GM18873 (cell line): Measurements from ENCODE around the gene POLK.
"Not testable (repeated sequence)": the region's sequence is repeated elsewhere in the genome, so short reads cannot be mapped to it uniquely, and the experiment has no call there.

Source experiments
- ATAC-seq: cut with Tn5 transposase; IDR thresholded peaks from one replicate; pipeline ENCODE4 v1.9.1; 2021; ENCODE audit warnings: mild to moderate bottlenecking, moderate library complexity, moderate number of reproducible peaks; ENCODE audit not compliant: unreplicated experiment, low FRiP score

POLK gene

DNA sequence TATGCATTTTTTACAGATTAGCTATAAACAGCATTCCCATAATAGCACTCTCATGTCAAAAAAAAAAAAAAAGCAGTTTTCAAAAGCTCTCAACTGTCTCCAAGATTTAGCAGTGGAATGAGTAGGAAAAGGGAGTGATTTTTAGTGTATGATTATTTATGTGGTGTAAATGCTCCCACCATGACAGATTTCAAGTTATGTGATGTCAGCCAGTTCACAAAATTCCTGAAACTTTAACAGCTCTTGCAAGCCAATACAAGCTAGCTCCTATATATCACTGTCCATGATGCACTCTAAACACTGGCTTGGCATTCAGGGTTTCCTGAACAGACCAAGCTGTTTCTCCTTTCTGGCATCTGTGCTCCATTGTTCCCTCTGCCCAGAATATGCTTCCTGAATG, 91.7 kb downstream of the POLK start:
- ATAC-seq, result no peak

DNA sequence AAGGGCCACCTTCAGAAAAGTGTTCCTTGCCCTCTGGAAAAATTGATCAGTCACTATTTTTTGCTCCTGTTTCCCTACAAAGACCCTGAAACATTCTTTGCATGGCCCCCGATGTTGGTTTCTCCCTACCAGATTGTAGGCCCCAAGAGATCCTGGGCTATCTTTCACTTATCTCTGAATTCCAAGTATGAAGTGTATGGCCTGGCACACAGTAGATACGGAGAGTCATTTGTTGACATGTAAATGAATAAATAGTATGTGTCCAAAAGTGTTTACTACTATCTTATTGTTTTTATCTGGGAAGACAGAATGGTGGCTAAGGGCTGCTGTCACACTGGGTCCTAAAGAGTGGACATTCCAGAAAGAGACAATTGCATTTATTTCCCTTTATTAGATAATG, 92.1 kb downstream of the POLK start:
- no peak for ATAC-seq

DNA sequence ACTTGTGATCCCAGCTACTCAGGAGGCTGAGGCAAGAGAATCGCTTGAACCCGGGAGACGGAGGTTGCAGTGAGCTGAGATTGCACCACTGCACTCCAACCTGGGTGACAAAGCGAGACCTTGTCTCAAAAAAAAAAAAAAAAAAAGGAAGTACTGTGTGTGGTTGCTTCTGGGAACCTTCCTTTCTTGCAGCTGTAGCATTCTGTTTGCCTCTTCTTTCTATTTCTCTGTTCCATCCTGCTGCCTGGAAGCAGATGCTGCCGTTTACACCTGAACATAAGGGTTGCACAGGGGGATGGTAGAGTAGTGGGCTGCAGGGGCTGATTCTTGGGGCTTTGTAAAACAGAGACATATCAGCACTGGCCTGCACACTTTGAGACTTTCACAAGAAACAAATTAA, 95.7 kb downstream of the POLK start:
- not testable (repeated sequence) for ATAC-seq

DNA sequence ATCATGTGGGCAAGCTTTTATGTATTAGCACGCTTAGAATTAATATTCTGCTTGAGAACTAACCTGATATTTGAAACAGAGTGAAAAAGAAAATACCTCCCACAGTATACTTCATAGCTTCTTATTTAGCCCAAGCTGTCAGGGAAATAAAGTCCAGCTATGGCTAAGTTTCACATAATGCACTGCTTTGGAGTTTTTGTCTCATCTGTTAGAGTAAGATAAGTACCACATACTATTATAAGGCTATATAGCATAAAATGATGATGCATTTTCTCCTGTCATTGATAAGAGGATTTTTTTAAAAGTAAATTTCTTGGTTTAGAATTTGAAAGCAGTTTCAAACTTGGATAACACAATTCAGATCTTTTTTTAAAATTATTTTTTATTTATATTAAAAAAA, 97.2 kb downstream of the POLK start:
- ATAC-seq, result no peak

DNA sequence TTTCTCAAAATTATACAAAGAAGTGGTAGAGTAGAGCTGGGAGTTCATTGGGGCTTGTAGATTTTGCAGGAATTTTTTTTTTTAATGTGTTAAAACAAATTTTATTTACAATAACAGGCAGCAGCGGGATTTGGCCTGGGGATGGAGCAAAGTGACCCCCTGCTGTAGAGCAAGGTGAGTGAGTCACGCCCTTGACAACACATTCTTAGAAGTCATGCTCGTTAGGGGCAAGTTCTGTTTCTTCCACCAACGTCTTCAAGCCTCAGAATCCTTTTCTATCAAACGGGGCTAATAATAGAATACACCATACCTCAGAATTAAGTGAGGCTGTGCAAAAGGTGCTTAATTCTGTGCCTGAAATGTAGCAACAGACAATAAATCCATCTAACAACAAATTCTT, 98.5 kb downstream of the POLK start:
- ATAC-seq, result no peak

DNA sequence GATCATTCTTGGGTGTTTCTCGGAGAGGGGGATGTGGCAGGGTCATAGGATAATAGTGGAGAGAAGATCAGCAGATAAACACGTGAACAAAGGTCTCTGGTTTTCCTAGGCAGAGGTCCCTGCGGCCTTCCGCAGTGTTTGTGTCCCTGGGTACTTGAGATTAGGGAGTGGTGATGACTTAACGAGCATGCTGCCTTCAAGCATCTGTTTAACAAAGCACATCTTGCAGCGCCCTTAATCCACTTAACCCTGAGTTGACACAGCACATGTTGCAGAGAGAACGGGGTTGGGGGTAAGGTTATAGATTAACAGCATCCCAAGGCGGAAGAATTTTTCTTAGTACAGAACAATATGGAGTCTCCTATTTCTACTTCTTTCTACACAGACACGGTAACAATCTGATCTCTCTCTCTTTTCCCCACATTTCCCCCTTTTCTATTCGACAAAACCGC, 99.2 kb downstream of the POLK start:
- not testable (repeated sequence) for ATAC-seq

DNA sequence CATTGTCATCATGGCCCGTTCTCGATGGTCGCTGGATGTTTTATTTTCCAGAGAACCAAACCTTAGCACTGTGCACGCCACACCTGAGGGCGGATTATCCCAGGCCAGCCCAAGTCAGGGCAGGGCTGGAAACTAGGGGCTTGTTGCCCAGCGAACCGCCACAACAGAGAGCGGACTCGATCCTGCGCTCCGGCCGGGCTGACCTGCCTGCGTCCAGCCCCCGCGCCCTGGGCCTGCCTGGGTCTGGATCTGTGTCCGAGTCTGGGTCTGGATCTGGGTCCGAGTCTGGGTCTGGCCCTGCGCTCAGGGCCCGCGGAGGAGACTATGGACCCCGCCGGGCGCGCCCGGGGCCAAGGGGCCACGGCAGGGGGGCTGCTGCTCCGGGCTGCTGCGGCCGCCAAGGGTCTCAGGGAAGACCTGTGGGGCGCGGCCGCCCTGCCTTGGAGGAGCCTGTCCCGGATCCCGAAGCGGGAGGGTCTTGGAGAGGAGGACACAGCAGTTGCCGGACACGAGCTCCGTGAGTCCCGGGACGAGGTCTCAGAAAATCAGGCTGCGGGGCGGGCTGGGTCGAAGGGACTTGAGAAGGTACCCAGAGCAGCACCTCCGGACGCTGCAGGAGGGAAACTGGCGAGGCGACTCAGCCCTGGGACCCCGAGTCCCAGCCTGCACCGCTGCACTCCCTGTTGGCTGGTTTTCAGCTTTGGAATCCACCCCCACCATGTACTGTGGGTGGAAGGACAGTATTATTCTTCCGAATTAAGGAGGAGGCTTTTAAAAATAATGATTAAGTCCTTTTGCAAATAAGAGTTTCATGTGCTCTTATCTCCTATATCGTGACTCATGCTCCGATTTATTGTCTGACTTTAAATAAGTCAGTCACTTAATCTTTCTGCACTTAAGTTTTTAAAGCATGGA, 99.9 kb downstream of the POLK start, which contains the start of gene ANKDD1B:
Gene ANKDD1B, plus strand, starts transcription at position 143 of the 915 bp plus-strand sequence. Its CDS starts 182 bp downstream, at position 325.
- no peak for ATAC-seq

DNA sequence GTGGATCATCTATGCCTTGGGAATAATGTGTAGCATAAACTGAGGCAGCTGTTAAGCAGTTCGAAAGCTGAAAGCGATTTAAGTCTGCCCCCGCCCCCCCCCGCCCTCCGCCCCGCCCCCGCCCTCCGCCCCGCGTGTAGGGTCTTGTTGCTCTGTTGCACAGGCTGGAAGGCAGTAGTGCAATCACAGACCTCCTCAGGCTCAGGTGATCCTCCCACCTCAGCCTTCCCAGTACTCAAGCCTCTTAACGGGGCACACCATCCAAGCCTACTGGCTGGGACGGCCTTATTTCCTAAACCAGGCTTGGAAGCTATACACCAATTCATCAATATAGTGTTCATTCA, 100.5 kb downstream of the POLK start:
- ATAC-seq, result no peak

DNA sequence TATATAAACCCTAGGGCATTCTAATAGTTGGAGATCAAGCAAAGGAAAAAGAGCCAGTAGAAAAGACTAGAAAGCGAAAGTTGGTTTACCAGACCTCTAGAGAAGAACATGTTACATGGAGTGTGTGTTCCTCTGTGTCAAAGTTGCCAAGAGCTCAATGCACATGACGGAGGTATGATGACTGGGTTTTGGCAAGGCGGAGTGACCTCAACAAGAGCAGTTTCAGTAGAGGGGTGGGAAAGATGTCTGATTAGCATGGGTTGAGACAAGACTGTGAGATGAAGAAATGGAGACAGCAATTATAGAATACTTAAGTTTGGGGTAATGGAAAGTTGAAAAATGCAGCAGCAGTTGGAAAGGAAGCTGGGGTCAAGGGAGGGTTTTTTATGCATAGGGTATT, 101.2 kb downstream of the POLK start:
- no peak for ATAC-seq

DNA sequence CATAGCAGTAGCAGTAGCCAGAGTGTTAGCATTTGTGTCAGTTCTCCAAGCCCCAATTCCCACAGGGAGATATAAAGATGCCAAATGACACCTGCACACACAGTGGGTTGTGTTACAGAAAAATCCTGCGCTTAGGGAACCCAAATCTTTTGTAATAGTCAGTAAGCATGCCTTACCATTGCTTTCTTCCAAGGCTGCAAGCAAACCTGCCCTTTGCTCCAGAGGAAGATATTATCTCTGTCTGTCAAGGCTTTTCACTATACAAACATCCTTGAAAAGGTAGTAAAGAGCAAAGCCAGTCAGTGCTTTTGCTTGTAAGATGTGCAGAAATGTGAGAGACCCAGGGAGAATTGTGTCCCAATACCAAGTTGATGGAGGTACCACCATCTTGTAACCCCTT, 102.5 kb downstream of the POLK start:
- ATAC-seq, result no peak

DNA sequence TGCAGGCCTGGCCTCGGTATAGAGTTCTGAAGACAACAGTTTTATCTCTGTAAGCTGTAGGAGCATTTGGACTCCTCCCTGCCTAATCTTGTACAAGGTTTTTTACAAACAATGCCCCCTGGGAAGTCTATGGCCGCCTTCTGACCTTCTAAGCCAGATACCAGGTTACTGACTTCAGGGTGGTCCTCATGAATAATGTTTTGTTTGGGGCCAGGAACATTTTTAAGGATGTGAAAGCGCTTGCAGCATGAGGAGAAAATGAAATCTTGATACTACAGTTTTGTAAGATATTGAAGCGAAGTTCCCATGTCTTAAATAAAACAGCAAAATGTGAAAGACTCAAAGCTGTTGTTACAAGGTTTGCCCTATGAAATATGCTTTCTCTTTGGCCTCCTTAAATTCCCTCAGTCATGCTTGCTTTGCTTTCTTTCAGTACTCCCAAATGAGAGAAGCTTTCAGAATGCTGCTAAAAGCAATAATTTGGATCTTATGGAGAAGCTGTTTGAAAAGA, 104.7 kb downstream of the POLK start:
- ATAC-seq, result no peak

DNA sequence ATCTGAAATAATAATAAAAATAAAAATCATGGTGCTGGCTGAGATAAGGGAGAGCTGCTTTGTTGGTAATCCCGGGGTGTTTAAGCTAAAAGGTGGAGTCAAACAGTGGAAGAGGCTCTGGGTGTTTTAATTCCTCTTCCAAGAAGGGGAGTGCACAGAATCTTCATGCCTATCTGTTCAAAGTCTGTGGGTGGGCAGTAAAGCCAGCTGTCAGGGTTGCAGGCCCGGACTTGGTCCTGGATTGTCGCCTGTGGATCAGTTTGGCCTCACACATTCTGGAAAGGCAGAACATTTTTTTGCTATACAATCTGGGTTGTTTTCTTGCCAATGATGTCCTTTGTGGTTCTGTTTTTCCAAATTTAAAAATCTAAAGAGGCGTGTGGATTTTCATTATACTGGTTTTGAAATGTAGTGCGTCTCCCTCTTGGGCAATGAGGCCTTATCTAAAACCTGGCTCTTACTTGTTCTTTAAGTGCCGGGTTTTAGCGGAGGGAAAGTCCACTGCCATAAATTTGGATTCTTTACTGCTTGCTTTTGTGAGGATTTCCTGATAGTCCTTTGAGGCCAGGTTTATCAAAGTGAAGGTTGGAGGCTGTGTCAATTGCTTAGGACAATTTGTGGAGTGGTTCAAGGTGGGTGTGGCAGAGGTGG, 105.4 kb downstream of the POLK start:
- ATAC-seq, result no peak

DNA sequence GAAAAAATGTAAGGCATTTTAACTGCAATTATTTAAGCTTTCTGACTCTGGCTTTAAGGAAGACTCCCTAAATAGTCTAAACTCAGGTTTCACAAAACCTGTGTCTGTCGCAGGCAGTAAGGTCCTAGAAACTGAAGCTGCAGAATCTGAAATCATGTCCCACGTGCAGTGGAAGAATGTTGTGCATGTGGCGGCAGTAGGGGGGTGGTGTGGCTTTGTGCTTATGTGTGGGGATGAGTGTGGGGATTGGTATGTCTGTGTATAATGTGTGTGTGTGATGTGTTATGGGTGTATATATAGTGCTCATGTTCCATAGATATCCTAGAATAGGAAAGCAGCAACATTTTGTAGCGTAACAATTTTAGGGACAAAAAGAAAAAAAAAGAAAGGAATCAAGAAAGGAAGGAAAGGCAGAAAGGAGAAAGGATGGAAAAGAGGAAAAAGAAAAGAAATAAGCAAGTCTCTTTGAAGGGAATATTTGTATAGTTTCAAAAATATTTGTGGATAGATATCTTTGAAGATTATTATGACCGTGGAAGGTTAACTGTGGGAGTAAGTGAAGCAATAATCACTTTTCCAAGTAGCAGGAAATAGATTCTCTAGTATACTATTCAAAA, 106.2 kb downstream of the POLK start:
- no peak for ATAC-seq

DNA sequence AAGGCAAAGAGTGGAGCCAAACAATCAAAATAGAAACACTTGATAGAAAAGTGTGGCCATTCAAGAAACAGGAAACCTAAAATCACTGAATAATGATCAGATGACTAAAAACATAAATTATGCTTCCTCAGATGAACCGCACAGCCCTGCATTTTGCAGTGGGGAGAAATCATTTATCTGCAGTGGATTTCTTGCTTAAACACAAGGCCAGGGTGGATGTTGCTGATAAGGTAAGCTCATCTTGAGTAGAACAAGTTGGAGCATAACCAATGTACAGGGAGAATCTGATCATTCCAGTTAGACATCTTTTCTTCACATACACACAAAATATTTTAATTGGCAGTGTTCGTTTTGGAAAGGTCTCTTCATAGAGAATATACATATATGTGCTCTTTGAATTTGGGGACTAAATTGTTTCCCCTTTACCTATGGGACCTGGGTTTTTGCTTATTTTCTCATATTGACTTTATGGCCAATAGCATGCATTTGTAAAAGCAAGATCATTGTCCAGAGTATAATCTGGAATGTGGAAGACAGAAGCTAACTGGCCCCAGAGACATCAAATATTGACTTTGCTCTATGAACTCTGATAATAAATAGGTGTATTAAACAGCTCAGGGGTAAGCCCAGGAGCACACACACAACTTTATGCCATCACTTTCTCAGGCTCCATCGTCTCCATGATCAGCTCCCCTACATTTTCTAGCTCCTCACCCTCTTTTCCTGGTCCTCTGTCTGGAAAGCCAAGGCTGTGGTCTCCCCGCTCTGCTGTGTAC, 108.7 kb downstream of the POLK start:
- ATAC-seq, result no peak

DNA sequence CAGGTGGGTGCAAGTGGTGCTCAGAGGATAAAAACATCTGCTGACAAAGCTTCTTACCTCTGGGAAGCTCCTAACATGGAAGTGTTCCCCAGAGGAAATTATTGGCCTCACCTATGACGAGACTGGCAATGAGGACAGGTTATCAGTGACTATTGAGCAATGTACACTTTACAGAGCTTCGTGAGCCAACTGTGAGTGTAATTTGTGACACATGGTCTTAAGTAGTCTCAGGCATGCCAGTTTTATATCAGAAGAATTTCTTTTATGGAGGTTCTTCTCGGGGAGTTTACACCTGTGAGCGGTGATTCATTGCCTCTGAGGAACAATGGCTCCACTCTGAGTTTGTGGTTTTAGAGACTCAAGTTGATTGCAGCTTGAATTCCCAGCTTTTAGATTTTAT, 110.9 kb downstream of the POLK start:
- no peak for ATAC-seq

DNA sequence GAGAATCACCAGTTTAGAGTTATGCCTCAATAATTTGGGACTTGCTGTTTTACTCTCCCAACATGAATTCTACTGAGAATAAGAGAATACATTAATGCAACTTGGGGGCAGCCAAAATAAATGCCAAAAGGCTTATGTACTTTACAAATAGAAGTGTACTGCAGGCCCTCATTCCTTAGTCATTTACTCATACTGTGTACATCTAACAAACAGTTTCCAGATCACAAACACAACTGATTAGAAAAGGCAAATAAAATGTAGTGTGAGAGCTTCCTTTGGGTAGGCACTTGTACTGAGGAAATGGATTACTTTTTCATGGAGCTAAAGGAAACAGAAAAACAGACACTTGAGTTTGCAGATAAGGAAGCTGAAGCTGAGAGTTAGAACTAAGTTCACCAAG, 112.2 kb downstream of the POLK start:
- no peak for ATAC-seq

DNA sequence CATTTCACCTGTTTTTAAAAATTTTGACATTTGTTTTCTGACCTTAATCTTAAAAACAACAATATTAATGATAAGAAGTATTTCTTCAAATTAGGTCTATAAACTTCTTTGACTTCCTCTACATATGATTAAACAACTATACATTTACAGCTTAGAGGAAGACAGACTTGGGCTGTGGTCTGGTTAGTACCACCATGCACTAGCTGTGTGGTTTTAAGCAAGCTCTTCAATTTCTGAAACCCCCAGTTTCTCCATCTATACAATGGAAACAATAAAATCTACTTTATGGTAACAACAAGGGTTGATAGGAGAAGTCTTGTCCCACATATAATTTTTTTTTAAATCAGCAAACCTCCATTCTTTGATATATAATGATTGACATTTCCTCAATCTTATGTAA, 115.3 kb downstream of the POLK start:
- no peak for ATAC-seq

DNA sequence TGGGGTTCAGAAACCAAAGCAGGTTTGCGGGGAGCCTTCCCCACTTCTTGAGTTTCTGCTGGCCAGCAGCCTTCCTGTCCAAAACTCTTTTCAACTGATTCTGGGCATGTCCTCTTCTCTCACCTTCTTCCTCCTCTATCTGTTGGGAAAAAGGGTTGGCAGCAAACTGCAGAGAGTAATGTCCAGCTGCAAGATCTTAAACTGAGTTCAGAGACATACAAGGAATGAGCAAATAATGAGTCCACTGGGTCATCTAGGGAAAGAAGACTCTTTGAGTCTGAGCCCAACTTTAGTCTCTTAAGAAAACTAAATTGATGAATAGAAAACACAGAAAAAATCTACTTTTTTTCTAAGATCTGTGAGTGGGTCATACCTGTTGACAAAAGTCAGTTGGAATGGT, 116.1 kb downstream of the POLK start:
- ATAC-seq, result no peak

DNA sequence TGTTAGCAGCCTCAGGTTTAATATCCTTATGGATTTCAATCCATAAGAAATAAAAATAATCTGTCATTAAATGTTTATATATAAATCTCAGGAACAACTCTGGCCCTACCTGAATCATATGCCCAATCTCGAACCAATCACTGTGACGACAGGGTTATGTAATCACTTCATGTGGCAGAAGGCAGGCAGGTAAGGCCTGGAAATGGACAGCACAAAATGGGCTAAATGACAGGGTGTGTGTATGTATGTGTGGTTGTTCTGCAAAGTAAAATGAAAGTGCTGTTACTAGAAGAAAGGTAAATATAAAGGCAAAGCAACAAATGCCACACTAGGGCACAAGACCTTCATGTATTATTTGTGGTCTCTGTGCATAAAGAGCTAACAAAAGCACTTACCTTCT, 119.2 kb downstream of the POLK start:
- ATAC-seq, result no peak

DNA sequence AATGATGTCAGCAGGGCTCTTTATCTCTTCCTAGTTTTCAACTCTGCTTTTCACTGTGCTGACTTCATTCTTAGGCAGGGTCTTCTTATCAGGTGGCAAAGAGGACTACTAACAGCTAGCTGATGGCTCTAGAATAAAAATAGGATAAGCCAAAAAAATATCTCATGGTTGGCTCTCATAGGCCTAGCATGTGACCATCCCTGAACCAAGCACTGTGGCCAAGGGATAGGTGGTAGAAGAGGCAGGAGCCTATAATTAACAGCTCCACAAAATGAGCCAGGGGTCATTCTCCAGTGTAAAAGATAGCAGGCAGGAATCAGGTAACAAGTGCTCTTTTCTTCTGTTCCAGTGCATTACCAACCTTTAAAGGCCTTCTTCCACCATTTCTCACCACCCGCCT, 120.6 kb downstream of the POLK start:
- no peak for ATAC-seq

DNA sequence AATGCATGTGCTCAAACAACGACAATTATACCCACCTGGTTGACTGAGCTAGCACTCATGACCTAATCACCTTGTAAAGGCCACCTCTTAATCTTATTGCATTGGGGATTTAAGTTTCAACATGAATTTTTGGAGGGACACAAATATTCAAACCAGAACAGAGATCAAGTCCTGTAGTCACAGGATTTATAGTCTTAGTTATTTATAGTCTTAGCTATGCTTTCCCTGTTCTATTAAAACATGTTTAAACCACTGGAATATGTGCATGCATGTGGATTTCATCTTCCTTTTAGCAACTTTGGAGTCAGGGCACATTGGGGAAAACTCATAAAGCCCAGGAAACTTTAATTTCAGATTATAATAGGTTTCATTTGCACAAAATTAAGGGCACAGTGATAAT, 126.3 kb downstream of the POLK start:
- ATAC-seq, result no peak
